PFSK-1 (cell line): ENCODE data around the gene SASH1.

ENCODE experiments used
- POLR2AphosphoS5 ChIP-seq: IDR thresholded peaks from 2 replicates; pipeline ENCODE4 v1.6.1; 2012; ENCODE audit warnings: low read depth, mild to moderate bottlenecking, control low read depth, low read length, moderate library complexity
- REST ChIP-seq, 2 experiments: IDR thresholded peaks; 2 replicates each; pipeline versions ENCODE4 v1.6.1 to v1.8.0; 2011 to 2012; ENCODE audit warnings: low read depth in 2 of 2, low read length in 2 of 2, control low read depth in 1 of 2, inconsistent platforms in 1 of 2, mild to moderate bottlenecking in 1 of 2, moderate library complexity in 1 of 2; ENCODE audit not compliant: insufficient read depth in 1 of 2

- TF ChIP-seq POLR2AphosphoS5 (no peak), REST (IDR thresholded peaks at IDR 0.05; ENCODE audit: insufficient read depth in 1 of 2, low read depth in 2 of 2, low read length in 2 of 2) (no peak)
These were observed 252.9 kb downstream of the SASH1 start for GRCh38 chr6:148595550-148595949.
